B cell (primary cell): ENCODE data around the gene POU2F3. TPM values are rescaled to one million over a fixed set of nuclear protein-coding genes. Genes with fewer than 3 reads are reported as not detected.

ENCODE experiments used
- ATAC-seq: fragments of 200-7000 bp; cut with Tn5 transposase; one replicate; pipeline ENCODE4 v1.10.0; 2021; ENCODE audit warnings: low read depth, mild to moderate bottlenecking, moderate number of reproducible peaks, moderate library complexity
- CTCF ChIA-PET: fragments of 350-600 bp; sonication (Branson Sonifier 250); formaldehyde crosslinking; loops from one replicate; lab custom pipeline; 2021; ENCODE audit warnings: antibody characterized with exemption, inconsistent platforms; lab: Charles Lee
- POLR2A ChIA-PET: fragments of 350-600 bp; sonication (Branson Sonifier 250); formaldehyde crosslinking; loops from one replicate; lab custom pipeline; 2021; ENCODE audit warnings: antibody characterized with exemption; lab: Charles Lee
- DNase-seq: peaks from one replicate; pipeline ENCODE4 v3.0.0; 2013
- H2AFZ ChIP-seq: 2 replicates; pipeline ENCODE4 v1.6.1; 2012; ENCODE audit warnings: mild to moderate bottlenecking, low read depth, low read length; ENCODE audit not compliant: insufficient read depth, poor library complexity, severe bottlenecking
- H3K27ac ChIP-seq, 2 donors: 1 replicate in 1 of 2; 2 replicates in 1 of 2; pipeline ENCODE4 v1.5.1; 2012 to 2013; ENCODE audit warnings: low read length in 2 of 2, mild to moderate bottlenecking in 2 of 2, moderate library complexity in 1 of 2
- H3K27me3 ChIP-seq, 4 experiments: fragments of 200-600 bp in 1 of 4; sonication (generic) in 1 of 4; replicated peaks in 1 of 4; 1 replicate in 2 of 4; 2 replicates in 2 of 4; pipeline versions ENCODE4 v1.6.1 to v1.7.0; 2013 to 2016; ENCODE audit warnings: low read length in 3 of 4, mild to moderate bottlenecking in 2 of 4, mixed read lengths in 1 of 4, moderate library complexity in 1 of 4; ENCODE audit not compliant: insufficient read depth in 4 of 4, control insufficient read depth in 3 of 4; ENCODE audit errors: control extremely low read depth in 1 of 4
- H3K36me3 ChIP-seq, 2 experiments: replicated peaks in 1 of 2; 1 replicate in 1 of 2; 2 replicates in 1 of 2; pipeline versions ENCODE4 v1.6.1 to v1.7.1; 2013; ENCODE audit warnings: low read length in 1 of 2; ENCODE audit not compliant: insufficient read depth in 2 of 2, control insufficient read depth in 1 of 2; ENCODE audit errors: control extremely low read depth in 1 of 2, extremely low read depth in 1 of 2
- H3K4me1 ChIP-seq, 2 donors: fragments of 200-600 bp in 1 of 2; sonication (generic) in 1 of 2; 1 replicate in 1 of 2; 2 replicates in 1 of 2; pipeline versions ENCODE4 v1.5.1 to v1.6.1; 2013 to 2017; ENCODE audit warnings: low read length in 2 of 2; ENCODE audit not compliant: control insufficient read depth in 2 of 2, insufficient read depth in 2 of 2
- H3K4me2 ChIP-seq: replicated peaks from 2 replicates; pipeline ENCODE3; 2012; ENCODE audit warnings: mild to moderate bottlenecking, low read depth, low read length; ENCODE audit not compliant: poor library complexity, severe bottlenecking
- H3K4me3 ChIP-seq, 5 experiments: fragments of 200-600 bp in 1 of 5; sonication (generic) in 1 of 5; 1 replicate in 3 of 5; 2 replicates in 2 of 5; pipeline versions ENCODE4 v1.5.1 to v1.7.0; 2011 to 2016; ENCODE audit warnings: low read length in 4 of 5, mild to moderate bottlenecking in 4 of 5, low read depth in 2 of 5, control low read depth in 1 of 5, moderate library complexity in 1 of 5; ENCODE audit not compliant: insufficient read depth in 1 of 5; ENCODE audit errors: control extremely low read depth in 1 of 5, extremely low read depth in 1 of 5
- H3K79me2 ChIP-seq: fragments of 200-600 bp; sonication (generic); one replicate; pipeline ENCODE4 v1.6.0; 2016; ENCODE audit warnings: low read length; ENCODE audit not compliant: control insufficient read depth, insufficient read depth
- H3K9ac ChIP-seq: fragments of 200-600 bp; sonication (generic); 2 replicates; pipeline ENCODE4 v1.6.1; 2017; ENCODE audit warnings: mild to moderate bottlenecking, low read length, moderate library complexity
- H3K9me3 ChIP-seq, 3 donors: one replicate each; pipeline versions ENCODE4 v1.6.1 to v1.7.1; 2013; ENCODE audit warnings: low read length in 2 of 3; ENCODE audit not compliant: control insufficient read depth in 2 of 3, insufficient read depth in 1 of 3; ENCODE audit errors: control extremely low read depth in 1 of 3
- H4K20me1 ChIP-seq: 2 replicates; pipeline ENCODE4 v1.6.0; 2012; ENCODE audit warnings: mild to moderate bottlenecking, low read length; ENCODE audit not compliant: insufficient read depth, control insufficient read depth, poor library complexity, severe bottlenecking
- H3K27ac Mint-ChIP-seq: one replicate; pipeline ENCODE4 v1.8.0; 2021; ENCODE audit warnings: mixed read lengths
- H3K27me3 Mint-ChIP-seq: one replicate; pipeline ENCODE4 v1.8.0; 2021; ENCODE audit warnings: mixed read lengths
- H3K4me1 Mint-ChIP-seq: one replicate; pipeline ENCODE4 v1.8.0; 2021; ENCODE audit warnings: mixed read lengths
- H3K4me3 Mint-ChIP-seq: one replicate; pipeline ENCODE4 v1.8.0; 2021; ENCODE audit warnings: mixed read lengths
- H3K9me3 Mint-ChIP-seq: one replicate; pipeline ENCODE4 v1.8.0; 2022; ENCODE audit warnings: mixed read lengths; ENCODE audit not compliant: insufficient read depth
- CTCF ChIP-seq: fragments of 200-600 bp; IDR thresholded peaks from one replicate; pipeline ENCODE4 v1.8.0; 2022; ENCODE audit warnings: antibody characterized with exemption, mild to moderate bottlenecking
- EZH2 ChIP-seq: IDR thresholded peaks from 2 replicates; pipeline ENCODE4 v1.6.1; 2012; ENCODE audit warnings: borderline replicate concordance, low read depth, mild to moderate bottlenecking, moderate library complexity, low read length; ENCODE audit not compliant: insufficient read depth, poor library complexity, severe bottlenecking
- WGBS: methylation state at CpG from one replicate; pipeline ENCODE4 v1.1.5; 2013; ENCODE audit warnings: missing lambda C conversion rate; ENCODE audit not compliant: insufficient coverage; 5-methylcytosine and 5-hydroxymethylcytosine counted together
- intact Hi-C: fragments of 100-400 bp; cut with micrococcal nuclease; formaldehyde crosslinking; loops from one replicate; pipeline ENCODE4 v1.10.0; 2022
- polyA plus RNA-seq: library from polyadenylated mRNA; depleted of rRNA; stranded (reverse); fragments of >200 nt; gene quantifications from 2 replicates; pipeline ENCODE4 v1.2.3, GENCODE V29; 2012
- total RNA-seq, 2 donors: library from RNA; stranded (reverse); fragments of 120-200 nt in 1 of 2; gene quantifications; 1 replicate in 1 of 2; 2 replicates in 1 of 2; pipeline versions ENCODE4 v1.2.3 to v1.2.4, GENCODE V29; 2013 to 2022

POU2F3 gene
- total and polyA plus RNA-seq, 2 donors (not counting 1 experiment from before 2014, with no cell fraction given) = not detected

- no peaks in the 10 kb centered on the region for H3K36me3 ChIP-seq
- no peak overlapping the region for H2AFZ ChIP-seq
- H3K4me1 ChIP-seq = no peaks in the 10 kb centered on the region
- Mint-ChIP-seq H3K4me1 (no peaks in the 10 kb centered on the region), H3K27ac (no peak overlapping the region), H3K9me3 (no peaks in the 10 kb centered on the region), H3K27me3 (peaks cover 58% of the 10 kb centered on the region), H3K4me3 (no peak overlapping the region)
- no peak overlapping the region for H3K27ac ChIP-seq
- ChIA-PET POLR2A (interaction anchor here (0.7 kb wide), 1 partner anchor 502 kb away, joined by 3 read pairs; no protein-coding TSS in a partner anchor), CTCF (interaction anchor here (1.0 to 2.6 kb wide), 4 partner anchors 9 to 66 kb away, joined by 3 to 14 read pairs (median 4); no protein-coding TSS in a partner anchor)
- no peak overlapping the region for H3K4me2 ChIP-seq
- no peak for DNase-seq
- H3K9ac ChIP-seq = no peak overlapping the region
- intact Hi-C loops = no loop called here
- 22% methylated on average over 3 of the region's 5 CpGs for WGBS
- TF ChIP-seq EZH2 (no peak), CTCF (no peak)
- H3K79me2 ChIP-seq = no peaks in the 10 kb centered on the region
- no peaks in the 10 kb centered on the region for H3K9me3 ChIP-seq
- peaks cover 0 to 45% (median 6%) of the 10 kb centered on the region in 4 experiments for H3K27me3 ChIP-seq
- H3K4me3 ChIP-seq = no peak overlapping the region
- no peak for ATAC-seq
- H4K20me1 ChIP-seq = no peaks in the 10 kb centered on the region
Measured at GRCh38 chr11:120236169-120237107, 3.5 kb upstream of the POU2F3 start.
